Activated CD8-positive, alpha-beta memory T cell treated with anti-CD3 and anti-CD28 coated beads for 24 hours (primary cell): Measurements from ENCODE around the gene FETUB.
A peak's percentile ranks its signal among the peaks of the same experiment; 100 is the strongest.
"Not testable (repeated sequence)": the region's sequence is repeated elsewhere in the genome, so short reads cannot be mapped to it uniquely, and the experiment has no call there.

ENCODE experiments used
- DNase-seq: peaks from one replicate; pipeline ENCODE4 v3.0.0-alpha.2; 2020

The FETUB gene

GRCh38 chr3:186613637-186614265, 26.4 kb upstream of the FETUB start:
- DNase-seq, result no peak

GRCh38 chr3:186614266-186614596, 26.0 kb upstream of the FETUB start:
- DNase-seq, result no peak

GRCh38 chr3:186614597-186615483, 25.4 kb upstream of the FETUB start:
- DNase-seq, result peak; percentile 88

GRCh38 chr3:186616299-186616617, 23.9 kb upstream of the FETUB start:
- DNase-seq, result no peak

- peak; percentile 91 for DNase-seq
Observed at GRCh38 chr3:186617036-186617946, 22.9 kb upstream of the FETUB start.

- DNase-seq, result no peak
Observed at GRCh38 chr3:186618318-186618938, 21.8 kb upstream of the FETUB start.

- DNase-seq, result no peak
Observed at GRCh38 chr3:186619787-186620212, 20.4 kb upstream of the FETUB start.

- DNase-seq, result no peak
Observed at GRCh38 chr3:186620213-186621092, 19.7 kb upstream of the FETUB start.

GRCh38 chr3:186621894-186622650, 18.1 kb upstream of the FETUB start:
- no peak for DNase-seq

- no peak for DNase-seq
Observed at GRCh38 chr3:186622651-186623310, 17.4 kb upstream of the FETUB start.

GRCh38 chr3:186624598-186624997, 15.6 kb upstream of the FETUB start:
- no peak for DNase-seq

GRCh38 chr3:186625600-186626042, 14.6 kb upstream of the FETUB start:
- no peak for DNase-seq

GRCh38 chr3:186626254-186626847, 13.8 kb upstream of the FETUB start:
- DNase-seq, result no peak

- DNase-seq, result no peak
Observed at GRCh38 chr3:186627852-186628414, 12.3 kb upstream of the FETUB start.

- DNase-seq, result no peak
Observed at GRCh38 chr3:186628756-186629155, 11.4 kb upstream of the FETUB start.

- no peak for DNase-seq
Observed at GRCh38 chr3:186630950-186631641, 9.1 kb upstream of the FETUB start.

- no peak for DNase-seq
Observed at GRCh38 chr3:186633481-186633880, 6.7 kb upstream of the FETUB start.

GRCh38 chr3:186634207-186634606, 6.0 kb upstream of the FETUB start:
- DNase-seq, result not testable (repeated sequence)

- DNase-seq, result no peak
Observed at GRCh38 chr3:186635532-186635931, 4.7 kb upstream of the FETUB start.
